MCF 10A (cell line): ENCODE measurements around the gene IFNG. TPM values are rescaled to one million over a fixed set of nuclear protein-coding genes. Genes with fewer than 3 reads are reported as not detected.

ENCODE experiments used
- BruUV-seq: library from RNA; stranded (reverse); fragments of 400-500 nt; replicated peaks from 2 replicates; lab custom pipeline; 2021; lab: Mats Ljungman, UMichigan
- CTCF ChIA-PET: fragments of 300-600 bp; sonication (Branson Sonifier 250); formaldehyde crosslinking; extraction: SDS; loops from one replicate; lab custom pipeline; 2021; ENCODE audit warnings: antibody characterized with exemption, inconsistent platforms; lab: Yijun Ruan, JAX
- POLR2A ChIA-PET: fragments of 300-600, 350-650 bp; sonication (Branson Sonifier 250); formaldehyde crosslinking; extraction: SDS; loops from one replicate; lab custom pipeline; 2020; ENCODE audit warnings: antibody characterized with exemption, inconsistent platforms; lab: Yijun Ruan, JAX
- DNase-seq: peaks from one replicate; pipeline ENCODE4 v3.0.0-alpha.2; 2018; ENCODE audit not compliant: unreplicated experiment
- H3K27ac Mint-ChIP-seq: one replicate; pipeline ENCODE4 v1.8.0; 2022; ENCODE audit warnings: mild to moderate bottlenecking, low read depth, mixed read lengths; ENCODE audit not compliant: unreplicated experiment
- H3K27me3 Mint-ChIP-seq: one replicate; pipeline ENCODE4 v1.8.0; 2022; ENCODE audit warnings: mixed read lengths; ENCODE audit not compliant: insufficient read depth, unreplicated experiment
- H3K36me3 Mint-ChIP-seq: one replicate; pipeline ENCODE4 v1.8.0; 2022; ENCODE audit warnings: mild to moderate bottlenecking, moderate library complexity, mixed read lengths; ENCODE audit not compliant: insufficient read depth, unreplicated experiment
- H3K4me1 Mint-ChIP-seq: one replicate; pipeline ENCODE4 v1.8.0; 2022; ENCODE audit warnings: mixed read lengths; ENCODE audit not compliant: insufficient read depth, unreplicated experiment
- H3K4me3 Mint-ChIP-seq: one replicate; pipeline ENCODE4 v1.8.0; 2022; ENCODE audit warnings: mild to moderate bottlenecking, moderate library complexity, mixed read lengths; ENCODE audit not compliant: unreplicated experiment
- H3K9me3 Mint-ChIP-seq: one replicate; pipeline ENCODE4 v1.8.0; 2022; ENCODE audit warnings: mixed read lengths; ENCODE audit not compliant: unreplicated experiment
- intact Hi-C: fragments of 100-400 bp; cut with micrococcal nuclease; formaldehyde crosslinking; loops from 2 replicates; pipeline ENCODE4 v1.14.1; 2022
- total RNA-seq: library from RNA; stranded (reverse); gene quantifications from 2 replicates; pipeline ENCODE4 v1.2.3, GENCODE V29; 2022
- TF ChIP-seq, protein P1 (sequence below): fragments of 200-600 bp; IDR thresholded peaks from one replicate; pipeline ENCODE4 v1.8.0; 2022; ENCODE audit warnings: antibody characterized with exemption, mild to moderate bottlenecking; ENCODE audit not compliant: unreplicated experiment

Gene IFNG
- total RNA-seq, 1 experiment from 2014 or later, result not detected

GRCh38 chr12:68203460-68203875 is 43.9 kb upstream of the IFNG start:
- H3K36me3 Mint-ChIP-seq, result no peaks in the 10 kb centered on the region
- POLR2A ChIA-PET, result no interaction called here
- no peak overlapping the region for H3K4me3 Mint-ChIP-seq
- H3K9me3 Mint-ChIP-seq, result no peaks in the 10 kb centered on the region
- no peak for DNase-seq
- peaks cover 18% of the 10 kb centered on the region for H3K27me3 Mint-ChIP-seq
- intact Hi-C loops, result no loop called here
- BruUV-seq, result no TSS peak
- TF ChIP-seq, protein P1, sequence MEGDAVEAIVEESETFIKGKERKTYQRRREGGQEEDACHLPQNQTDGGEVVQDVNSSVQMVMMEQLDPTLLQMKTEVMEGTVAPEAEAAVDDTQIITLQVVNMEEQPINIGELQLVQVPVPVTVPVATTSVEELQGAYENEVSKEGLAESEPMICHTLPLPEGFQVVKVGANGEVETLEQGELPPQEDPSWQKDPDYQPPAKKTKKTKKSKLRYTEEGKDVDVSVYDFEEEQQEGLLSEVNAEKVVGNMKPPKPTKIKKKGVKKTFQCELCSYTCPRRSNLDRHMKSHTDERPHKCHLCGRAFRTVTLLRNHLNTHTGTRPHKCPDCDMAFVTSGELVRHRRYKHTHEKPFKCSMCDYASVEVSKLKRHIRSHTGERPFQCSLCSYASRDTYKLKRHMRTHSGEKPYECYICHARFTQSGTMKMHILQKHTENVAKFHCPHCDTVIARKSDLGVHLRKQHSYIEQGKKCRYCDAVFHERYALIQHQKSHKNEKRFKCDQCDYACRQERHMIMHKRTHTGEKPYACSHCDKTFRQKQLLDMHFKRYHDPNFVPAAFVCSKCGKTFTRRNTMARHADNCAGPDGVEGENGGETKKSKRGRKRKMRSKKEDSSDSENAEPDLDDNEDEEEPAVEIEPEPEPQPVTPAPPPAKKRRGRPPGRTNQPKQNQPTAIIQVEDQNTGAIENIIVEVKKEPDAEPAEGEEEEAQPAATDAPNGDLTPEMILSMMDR, result no peak
- no peak overlapping the region for H3K27ac Mint-ChIP-seq
- CTCF ChIA-PET, result no interaction called here
- no peaks in the 10 kb centered on the region for H3K4me1 Mint-ChIP-seq

GRCh38 chr12:68200854-68201253 is 41.3 kb upstream of the IFNG start:
- ChIA-PET CTCF (no interaction called here), POLR2A (interaction anchor here (0.6 kb wide), 1 partner anchor 30 kb away, joined by 3 read pairs; no protein-coding TSS in a partner anchor)
- BruUV-seq, result no TSS peak

DNA sequence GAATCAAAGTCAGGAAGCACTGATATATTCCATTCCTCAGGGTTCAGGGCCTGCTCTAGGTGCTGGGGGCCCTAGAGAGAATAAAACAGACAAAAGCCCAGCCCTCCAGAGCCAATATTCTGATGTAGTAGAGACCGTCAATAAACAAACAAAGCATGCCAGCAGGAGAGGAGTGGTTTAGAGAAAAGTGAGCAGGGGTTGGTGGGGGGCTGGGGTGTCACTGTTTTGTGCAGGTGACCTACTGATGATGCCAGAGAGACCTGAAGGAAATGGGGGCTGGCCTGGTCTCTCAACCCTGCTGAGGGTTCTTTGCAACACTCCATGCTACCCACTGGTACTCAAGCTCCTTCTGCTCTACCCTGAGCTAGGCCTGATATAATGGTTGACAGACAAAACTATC is 39.6 kb upstream of the IFNG start:
- intact Hi-C loops, result no loop called here
- no peak for DNase-seq
- BruUV-seq, result no TSS peak
- CTCF ChIA-PET, result interaction anchor here (0.6 kb wide), 2 partner anchors 72 to 77 kb away, joined by 3 read pairs; no protein-coding TSS in a partner anchor
- no peaks in the 10 kb centered on the region for H3K4me1 Mint-ChIP-seq
- TF ChIP-seq, protein P1, result no peak
- H3K27me3 Mint-ChIP-seq, result no peaks in the 10 kb centered on the region
- H3K4me3 Mint-ChIP-seq, result no peak overlapping the region
- H3K27ac Mint-ChIP-seq, result no peak overlapping the region
- H3K9me3 Mint-ChIP-seq, result no peaks in the 10 kb centered on the region
- POLR2A ChIA-PET, result no interaction called here
- H3K36me3 Mint-ChIP-seq, result no peaks in the 10 kb centered on the region

More at GRCh38 chr12:68200854-68201253, 41.3 kb upstream of the IFNG start:
- intact Hi-C loops, result no loop called here
- TF ChIP-seq, protein P1, result no peak
- no peak overlapping the region for H3K4me3 Mint-ChIP-seq
- H3K36me3 Mint-ChIP-seq, result no peaks in the 10 kb centered on the region
- no peak for DNase-seq
- H3K9me3 Mint-ChIP-seq, result no peaks in the 10 kb centered on the region
- H3K27ac Mint-ChIP-seq, result no peak overlapping the region
- H3K4me1 Mint-ChIP-seq, result no peaks in the 10 kb centered on the region
- peaks cover 6% of the 10 kb centered on the region for H3K27me3 Mint-ChIP-seq

- Mint-ChIP-seq H3K4me1 (no peaks in the 10 kb centered on the region), H3K27me3 (peaks cover 2% of the 10 kb centered on the region), H3K4me3 (no peak overlapping the region), H3K27ac (no peak overlapping the region), H3K9me3 (no peaks in the 10 kb centered on the region), H3K36me3 (no peaks in the 10 kb centered on the region)
- TF ChIP-seq, protein P1, result no peak
- intact Hi-C loops, result no loop called here
- DNase-seq, result no peak
- BruUV-seq, result no TSS peak
- POLR2A ChIA-PET, result no interaction called here
- CTCF ChIA-PET, result interaction anchor here (0.6 to 1.0 kb wide), 2 partner anchors 158 to 686 kb away, joined by 3 to 5 read pairs; no protein-coding TSS in a partner anchor
These were observed 39.1 kb upstream of the IFNG start for GRCh38 chr12:68198507-68199086.
